LHCN-M2 (cell line): ENCODE measurements around the gene PCBP4. TPM values are rescaled to one million over a fixed set of nuclear protein-coding genes. Genes with fewer than 3 reads are reported as not detected.
A peak's percentile ranks its signal among the peaks of the same experiment; 100 is the strongest.

ENCODE experiments used
- DNase-seq: peaks from one replicate; pipeline ENCODE4 v3.0.0-alpha.2; 2012; ENCODE audit warnings: low read depth
- total RNA-seq: library from RNA; depleted of rRNA; stranded (reverse); fragments of >200 nt; gene quantifications from 2 replicates; pipeline ENCODE4 v1.2.3, GENCODE V29; 2014

The PCBP4 gene
- total RNA-seq, 1 experiment from 2014 or later = 189 TPM

GRCh38 chr3:51955893-51956770, 11.1 kb downstream of the PCBP4 start:
- no peak for DNase-seq

- peak; percentile 25 for DNase-seq
Measured at GRCh38 chr3:51955175-51955892, 11.9 kb downstream of the PCBP4 start, which contains the start of gene GPR62. TSS of gene GPR62 (plus strand) at chr3:51955381. CDS start at chr3:51955653, 272 bp downstream.

- no peak for DNase-seq
Measured at GRCh38 chr3:51954713-51955112, 12.5 kb downstream of the PCBP4 start.

- DNase-seq = no peak
Measured at GRCh38 chr3:51954105-51954504, 13.1 kb downstream of the PCBP4 start.

- peak; percentile 81 for DNase-seq
Measured at GRCh38 chr3:51953445-51953844, 13.8 kb downstream of the PCBP4 start.

GRCh38 chr3:51950899-51951298, 16.4 kb downstream of the PCBP4 start:
- no peak for DNase-seq

- no peak for DNase-seq
Measured at GRCh38 chr3:51949121-51949520, 18.1 kb downstream of the PCBP4 start.

- DNase-seq = no peak
Measured at GRCh38 chr3:51948016-51948580, 19.2 kb downstream of the PCBP4 start.

- DNase-seq = no peak
Measured at GRCh38 chr3:51947215-51947900, 19.9 kb downstream of the PCBP4 start.

- no peak for DNase-seq
Measured at GRCh38 chr3:51946796-51947195, 20.5 kb downstream of the PCBP4 start.

GRCh38 chr3:51945926-51946705, 21.1 kb downstream of the PCBP4 start:
- DNase-seq = no peak

- DNase-seq = no peak
Measured at GRCh38 chr3:51945031-51945840, 22.0 kb downstream of the PCBP4 start.

GRCh38 chr3:51944451-51945021, 22.7 kb downstream of the PCBP4 start:
- DNase-seq = no peak

GRCh38 chr3:51943451-51944391, 23.5 kb downstream of the PCBP4 start:
- no peak for DNase-seq

GRCh38 chr3:51942603-51943450, 24.4 kb downstream of the PCBP4 start:
- peak; percentile 65 for DNase-seq

- peak; percentile 99 for DNase-seq
Measured at GRCh38 chr3:51941798-51942602, 25.3 kb downstream of the PCBP4 start, which contains the start of the genes PARP3 and RRP9. TSS of gene PARP3 (plus strand) at chr3:51942363. CDS start at chr3:51943356, 993 bp downstream. TSS of gene RRP9 (minus strand) at chr3:51941904. CDS start at chr3:51941867, 37 bp downstream.

- DNase-seq = no peak
Measured at GRCh38 chr3:51941463-51941797, 25.8 kb downstream of the PCBP4 start.
